Measurements from ENCODE around the gene THG1L.

Gene THG1L

GRCh38 chr5:157747766-157748700 lies 16.8 kb downstream of the THG1L start:
- H3K14ac ChIP-seq (ENCODE audit: low read length) = no peak overlapping the region
- H2AK5ac ChIP-seq (ENCODE audit: low read depth, low read length) = no peak overlapping the region
- no peak overlapping the region for H2BK5ac ChIP-seq (ENCODE audit: low read length)
- H3K4ac ChIP-seq (ENCODE audit: low read length) = no peak overlapping the region
- H3K79me1 ChIP-seq (ENCODE audit: low read depth, low read length) = peaks cover 2% of the 10 kb centered on the region
- H2BK15ac ChIP-seq (ENCODE audit: low read length) = no peak overlapping the region
- H3K23ac ChIP-seq (ENCODE audit: low read depth, low read length, poor library complexity) = no peak overlapping the region
- DNase-seq (ENCODE audit: low spot score) = no peak
- H3K36me3 ChIP-seq (replicated peaks in 1 of 2; ENCODE audit: control insufficient read depth in 2 of 2, insufficient read depth in 2 of 2, low read length in 2 of 2) = peaks cover 0 to 9% of the 10 kb centered on the region in 2 donors
- peaks cover 4 to 14% of the 10 kb centered on the region in 2 donors for H3K4me1 ChIP-seq (ENCODE audit: control insufficient read depth in 2 of 2, insufficient read depth in 1 of 2, low read depth in 1 of 2, low read length in 2 of 2)
- H4K91ac ChIP-seq (ENCODE audit: low read depth, low read length, poor library complexity) = no peak overlapping the region
- H3K27ac ChIP-seq (replicated peaks; ENCODE audit: low read length) = no peak overlapping the region
- no CpG with 5 or more reads among the region's 8 CpGs for WGBS, 2 donors (ENCODE audit: extremely low coverage in 2 of 2, insufficient read length in 2 of 2, insufficient replicate concordance in 1 of 2)
- no peak overlapping the region for H2BK12ac ChIP-seq (ENCODE audit: low read length)
- no peak overlapping the region for H3K18ac ChIP-seq (ENCODE audit: low read length)
- no peaks in the 10 kb centered on the region for H3K9me3 ChIP-seq (replicated peaks in 1 of 2; ENCODE audit: control insufficient read depth in 2 of 2, insufficient read depth in 1 of 2, low read depth in 1 of 2, low read length in 2 of 2)
- no peak overlapping the region for H2AFZ ChIP-seq (ENCODE audit: low read length)
- no peaks in the 10 kb centered on the region for H3K27me3 ChIP-seq (ENCODE audit: control insufficient read depth in 3 of 3, insufficient read depth in 3 of 3, low read depth in 1 of 3, low read length in 3 of 3)
- H3K4me3 ChIP-seq (ENCODE audit: low read length in 2 of 2) = no peak overlapping the region
- no peak overlapping the region for H3K4me2 ChIP-seq (ENCODE audit: insufficient read depth, low read length, poor library complexity, severe bottlenecking)
- no peak overlapping the region for H3K9ac ChIP-seq (ENCODE audit: low read depth, low read length, poor library complexity)
- H2BK120ac ChIP-seq (ENCODE audit: low read depth, low read length) = no peak overlapping the region
- no peak overlapping the region for H4K8ac ChIP-seq (ENCODE audit: low read depth, low read length)

- H2BK5ac ChIP-seq (ENCODE audit: low read length) = no peak overlapping the region
- H3K9me3 ChIP-seq (replicated peaks in 1 of 2; ENCODE audit: control insufficient read depth in 2 of 2, insufficient read depth in 1 of 2, low read depth in 1 of 2, low read length in 2 of 2) = no peaks in the 10 kb centered on the region
- peaks cover 4 to 14% of the 10 kb centered on the region in 2 donors for H3K4me1 ChIP-seq (ENCODE audit: control insufficient read depth in 2 of 2, insufficient read depth in 1 of 2, low read depth in 1 of 2, low read length in 2 of 2)
- no peaks in the 10 kb centered on the region for H3K27me3 ChIP-seq (ENCODE audit: control insufficient read depth in 3 of 3, insufficient read depth in 3 of 3, low read depth in 1 of 3, low read length in 3 of 3)
- H2BK15ac ChIP-seq (ENCODE audit: low read length) = no peak overlapping the region
- no peak overlapping the region for H4K8ac ChIP-seq (ENCODE audit: low read depth, low read length)
- H2AFZ ChIP-seq (ENCODE audit: low read length) = no peak overlapping the region
- H3K4me2 ChIP-seq (ENCODE audit: insufficient read depth, low read length, poor library complexity, severe bottlenecking) = no peak overlapping the region
- H3K4me3 ChIP-seq (ENCODE audit: low read length in 2 of 2) = no peak overlapping the region
- H3K23ac ChIP-seq (ENCODE audit: low read depth, low read length, poor library complexity) = no peak overlapping the region
- peaks cover 2% of the 10 kb centered on the region for H3K79me1 ChIP-seq (ENCODE audit: low read depth, low read length)
- no peak overlapping the region for H3K18ac ChIP-seq (ENCODE audit: low read length)
- no peak overlapping the region for H3K27ac ChIP-seq (replicated peaks; ENCODE audit: low read length)
- H3K4ac ChIP-seq (ENCODE audit: low read length) = no peak overlapping the region
- no peak overlapping the region for H2BK120ac ChIP-seq (ENCODE audit: low read depth, low read length)
- no peak overlapping the region for H2BK12ac ChIP-seq (ENCODE audit: low read length)
- H3K14ac ChIP-seq (ENCODE audit: low read length) = no peak overlapping the region
- no peak overlapping the region for H3K9ac ChIP-seq (ENCODE audit: low read depth, low read length, poor library complexity)
- DNase-seq (ENCODE audit: low spot score) = no peak
- whole genome bisulfite sequencing, 2 donors (ENCODE audit: extremely low coverage in 2 of 2, insufficient read length in 2 of 2, insufficient replicate concordance in 1 of 2) = no CpG with 5 or more reads among the region's 4 CpGs
- peaks cover 1 to 18% of the 10 kb centered on the region in 2 donors for H3K36me3 ChIP-seq (replicated peaks in 1 of 2; ENCODE audit: control insufficient read depth in 2 of 2, insufficient read depth in 2 of 2, low read length in 2 of 2)
- H4K91ac ChIP-seq (ENCODE audit: low read depth, low read length, poor library complexity) = no peak overlapping the region
- H2AK5ac ChIP-seq (ENCODE audit: low read depth, low read length) = no peak overlapping the region
These were observed 17.7 kb downstream of the THG1L start for GRCh38 chr5:157748760-157749461.

DNA sequence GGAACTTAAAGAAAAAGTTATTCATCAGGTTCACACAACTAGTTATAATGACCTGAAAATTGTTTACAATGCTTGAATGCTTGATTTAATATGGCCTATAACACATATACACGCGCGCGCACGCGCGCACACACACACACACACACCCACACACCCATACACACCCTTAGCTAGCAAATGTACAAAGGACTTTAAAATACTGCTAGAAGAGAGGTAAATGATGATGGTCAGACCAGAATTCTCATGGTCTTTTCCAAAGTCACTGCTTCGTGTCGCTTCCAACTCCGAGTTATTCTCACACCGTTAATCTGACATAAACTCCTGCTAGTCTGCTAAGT lies 18.2 kb downstream of the THG1L start:
- Histone ChIP-seq H2AFZ (ENCODE audit: low read length) (no peak overlapping the region), H2AK5ac (ENCODE audit: low read depth, low read length) (no peak overlapping the region)

DNA sequence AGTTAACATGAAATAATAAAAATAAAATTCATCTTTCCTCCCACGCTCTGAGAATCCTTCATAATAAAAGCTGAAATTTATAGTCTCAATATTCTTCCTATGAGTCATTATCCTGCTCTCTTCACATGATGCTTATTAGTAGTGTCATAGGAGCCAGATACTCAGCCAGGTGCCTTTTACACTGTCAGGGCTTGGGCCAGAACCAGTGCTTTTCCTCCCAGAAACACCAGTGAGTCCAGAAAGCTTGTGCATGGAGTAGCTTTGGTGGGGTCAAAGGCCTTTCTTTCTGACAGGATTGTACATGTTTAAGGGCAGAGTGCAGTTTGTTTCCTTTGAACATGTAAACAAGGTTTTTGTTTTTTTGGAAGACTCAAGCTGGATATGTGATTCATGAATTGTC lies 19.1 kb downstream of the THG1L start:
- H2BK15ac ChIP-seq (ENCODE audit: low read length) = no peak overlapping the region
- no peak overlapping the region for H3K9ac ChIP-seq (ENCODE audit: low read depth, low read length, poor library complexity)
- no peak overlapping the region for H2BK120ac ChIP-seq (ENCODE audit: low read depth, low read length)
- no peak overlapping the region for H3K23ac ChIP-seq (ENCODE audit: low read depth, low read length, poor library complexity)
- no peak overlapping the region for H3K4me2 ChIP-seq (ENCODE audit: insufficient read depth, low read length, poor library complexity, severe bottlenecking)
- WGBS, 2 donors (ENCODE audit: extremely low coverage in 2 of 2, insufficient read length in 2 of 2, insufficient replicate concordance in 1 of 2) = no CpG with 5 or more reads among the region's 1 CpG
- H4K91ac ChIP-seq (ENCODE audit: low read depth, low read length, poor library complexity) = no peak overlapping the region
- H3K79me1 ChIP-seq (ENCODE audit: low read depth, low read length) = no peaks in the 10 kb centered on the region
- H3K18ac ChIP-seq (ENCODE audit: low read length) = no peak overlapping the region
- H3K4me3 ChIP-seq (ENCODE audit: low read length in 2 of 2) = no peak overlapping the region
- H2BK5ac ChIP-seq (ENCODE audit: low read length) = no peak overlapping the region
- peaks cover 7 to 30% of the 10 kb centered on the region in 2 donors for H3K36me3 ChIP-seq (replicated peaks in 1 of 2; ENCODE audit: control insufficient read depth in 2 of 2, insufficient read depth in 2 of 2, low read length in 2 of 2)
- no peak overlapping the region for H2AFZ ChIP-seq (ENCODE audit: low read length)
- H4K8ac ChIP-seq (ENCODE audit: low read depth, low read length) = no peak overlapping the region
- H2AK5ac ChIP-seq (ENCODE audit: low read depth, low read length) = no peak overlapping the region
- H2BK12ac ChIP-seq (ENCODE audit: low read length) = no peak overlapping the region
- no peak overlapping the region for H3K4ac ChIP-seq (ENCODE audit: low read length)
- no peak overlapping the region for H3K14ac ChIP-seq (ENCODE audit: low read length)
- H3K27ac ChIP-seq (replicated peaks; ENCODE audit: low read length) = no peak overlapping the region
- no peaks in the 10 kb centered on the region for H3K27me3 ChIP-seq (ENCODE audit: control insufficient read depth in 3 of 3, insufficient read depth in 3 of 3, low read depth in 1 of 3, low read length in 3 of 3)
- peaks cover 0 to 5% of the 10 kb centered on the region in 2 donors for H3K4me1 ChIP-seq (ENCODE audit: control insufficient read depth in 2 of 2, insufficient read depth in 1 of 2, low read depth in 1 of 2, low read length in 2 of 2)
- DNase-seq (ENCODE audit: low spot score) = no peak
- no peaks in the 10 kb centered on the region for H3K9me3 ChIP-seq (replicated peaks in 1 of 2; ENCODE audit: control insufficient read depth in 2 of 2, insufficient read depth in 1 of 2, low read depth in 1 of 2, low read length in 2 of 2)

More for the DNA sequence above, 18.2 kb downstream of the THG1L start:
- Histone ChIP-seq H3K4me1 (ENCODE audit: control insufficient read depth in 2 of 2, insufficient read depth in 1 of 2, low read depth in 1 of 2, low read length in 2 of 2) (peaks cover 4 to 14% of the 10 kb centered on the region in 2 donors), H3K9ac (ENCODE audit: low read depth, low read length, poor library complexity) (no peak overlapping the region), H3K14ac (ENCODE audit: low read length) (no peak overlapping the region), H4K91ac (ENCODE audit: low read depth, low read length, poor library complexity) (no peak overlapping the region), H3K4ac (ENCODE audit: low read length) (no peak overlapping the region), H3K4me2 (ENCODE audit: insufficient read depth, low read length, poor library complexity, severe bottlenecking) (no peak overlapping the region), H2BK120ac (ENCODE audit: low read depth, low read length) (no peak overlapping the region), H4K8ac (ENCODE audit: low read depth, low read length) (no peak overlapping the region), H3K4me3 (ENCODE audit: low read length in 2 of 2) (no peak overlapping the region), H3K23ac (ENCODE audit: low read depth, low read length, poor library complexity) (no peak overlapping the region), H2BK5ac (ENCODE audit: low read length) (no peak overlapping the region), H3K36me3 (replicated peaks in 1 of 2; ENCODE audit: control insufficient read depth in 2 of 2, insufficient read depth in 2 of 2, low read length in 2 of 2) (peaks cover 3 to 22% of the 10 kb centered on the region in 2 donors), H3K18ac (ENCODE audit: low read length) (no peak overlapping the region), H2BK15ac (ENCODE audit: low read length) (no peak overlapping the region), H3K9me3 (replicated peaks in 1 of 2; ENCODE audit: control insufficient read depth in 2 of 2, insufficient read depth in 1 of 2, low read depth in 1 of 2, low read length in 2 of 2) (no peaks in the 10 kb centered on the region), H3K27me3 (ENCODE audit: control insufficient read depth in 3 of 3, insufficient read depth in 3 of 3, low read depth in 1 of 3, low read length in 3 of 3) (no peaks in the 10 kb centered on the region), H3K79me1 (ENCODE audit: low read depth, low read length) (peaks cover 2% of the 10 kb centered on the region), H3K27ac (replicated peaks; ENCODE audit: low read length) (no peak overlapping the region), H2BK12ac (ENCODE audit: low read length) (no peak overlapping the region)
- no CpG with 5 or more reads among the region's 11 CpGs for WGBS, 2 donors (ENCODE audit: extremely low coverage in 2 of 2, insufficient read length in 2 of 2, insufficient replicate concordance in 1 of 2)
- DNase-seq (ENCODE audit: low spot score) = no peak
